ENCODE data around the gene VANGL1.

- no peak for TF ChIP-seq POLR2AphosphoS5 (IDR thresholded peaks at IDR 0.05; ENCODE audit: low read depth)
- no peak for TF ChIP-seq CTCF (IDR thresholded peaks at IDR 0.05; ENCODE audit: insufficient read depth, low read length)
Measured at GRCh38 chr1:115593365-115594259, 48.2 kb upstream of the VANGL1 start.
